K562 (cell line): ENCODE measurements around the gene UTP25.

Experiments used
- BHLHE40 ChIP-seq: IDR thresholded peaks from 2 replicates; pipeline ENCODE4 v1.6.1; 2011; ENCODE audit warnings: low read length, improper control_type of control experiment
- FOXJ3 ChIP-seq: sonication (generic); formaldehyde crosslinking; IDR thresholded peaks from 2 replicates; pipeline ENCODE4 v1.4.0; 2020; ENCODE audit warnings: mild to moderate bottlenecking, missing genetic modification reagents
- GABPA ChIP-seq: fragments of 200-800 bp; sonication (Bioruptor generic); conservative IDR thresholded peaks from 2 replicates; pipeline ENCODE4 v1.6.1; 2016; ENCODE audit warnings: low read depth, missing genetic modification characterization, missing compliant biosample characterization
- HDAC3 ChIP-seq: fragments of 450-650 bp; IDR thresholded peaks from 2 replicates; pipeline ENCODE4 v1.6.1; 2018; ENCODE audit warnings: borderline replicate concordance, mild to moderate bottlenecking, moderate library complexity; ENCODE audit not compliant: partially characterized antibody
- IRF2 ChIP-seq: sonication (generic); formaldehyde crosslinking; IDR thresholded peaks from 2 replicates; pipeline ENCODE4 v1.8.1; 2022; ENCODE audit warnings: mild to moderate bottlenecking, missing genetic modification reagents
- MAFK ChIP-seq: IDR thresholded peaks from 2 replicates; pipeline ENCODE4 v1.6.1; 2011; ENCODE audit warnings: low read length, improper control_type of control experiment
- MAZ ChIP-seq, 2 experiments: fragments of 450-650 bp in 1 of 2; sonication (generic) in 1 of 2; formaldehyde crosslinking; IDR thresholded peaks in 1 of 2; conservative IDR thresholded peaks in 1 of 2; 2 replicates each; pipeline versions ENCODE4 v1.4.0 to v1.5.0; 2020; ENCODE audit warnings: mild to moderate bottlenecking in 1 of 2, missing genetic modification reagents in 1 of 2
- NR2F6 ChIP-seq: fragments of 450-650 bp; formaldehyde crosslinking; IDR thresholded peaks from 2 replicates; pipeline ENCODE4 v1.4.0; 2020; ENCODE audit warnings: mild to moderate bottlenecking
- POLR2A ChIP-seq: fragments of 450-650 bp; conservative IDR thresholded peaks from 2 replicates; pipeline ENCODE4 v1.6.1; 2016
- POLR2AphosphoS5 ChIP-seq: IDR thresholded peaks from 2 replicates; pipeline ENCODE4 v1.6.1; 2011; ENCODE audit warnings: mild to moderate bottlenecking, low read depth, low read length, moderate library complexity; ENCODE audit not compliant: control insufficient read depth, insufficient read depth
- TRIM28 ChIP-seq: fragments of 450-650 bp; IDR thresholded peaks from 2 replicates; pipeline ENCODE4 v1.6.1; 2017
- TF ChIP-seq, protein P1 (sequence below), 3 experiments: IDR thresholded peaks in 2 of 3; conservative IDR thresholded peaks in 1 of 3; 2 replicates each; pipeline ENCODE4 v1.5.1; 2011 to 2012; ENCODE audit warnings: low read length in 3 of 3, mild to moderate bottlenecking in 3 of 3, control low read depth in 2 of 3, improper control_type of control experiment in 1 of 3, inconsistent platforms in 1 of 3, low read depth in 1 of 3, mixed read lengths in 1 of 3, moderate library complexity in 1 of 3; ENCODE audit not compliant: insufficient read depth in 2 of 3

DNA sequence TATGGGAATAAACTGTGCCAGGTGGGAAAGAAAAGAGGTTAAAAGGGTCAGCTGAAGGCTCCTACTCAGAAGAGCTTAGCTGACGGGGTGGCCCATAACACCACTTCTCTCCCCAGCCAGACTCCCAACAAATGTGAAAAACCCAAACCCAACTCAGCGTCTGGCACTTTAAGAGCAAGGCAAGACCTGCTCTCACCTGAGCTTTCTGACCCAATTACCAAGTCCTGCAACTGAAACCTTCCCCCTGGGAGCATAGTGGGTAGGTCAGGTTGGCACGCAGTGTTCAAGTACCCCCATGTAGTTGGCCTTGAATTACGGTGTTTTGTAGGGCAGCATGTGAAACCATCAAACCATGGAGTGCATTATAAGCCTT lies 25.0 kb upstream of the UTP25 start:
- TF ChIP-seq IRF2 (CRISPR knock-in tag) (no peak), MAFK (no peak), FOXJ3 (no peak), NR2F6 (CRISPR knock-in tag) (no peak), HDAC3 (no peak), TRIM28 (no peak), POLR2A (no peak), MAZ (CRISPR knock-in tag; conservative IDR thresholded peaks at IDR 0.05 in 1 of 2, IDR thresholded peaks at IDR 0.05 in 1 of 2) (no peak), POLR2AphosphoS5 (no peak), BHLHE40 (no peak), GABPA (no peak)
- TF ChIP-seq, protein P1, sequence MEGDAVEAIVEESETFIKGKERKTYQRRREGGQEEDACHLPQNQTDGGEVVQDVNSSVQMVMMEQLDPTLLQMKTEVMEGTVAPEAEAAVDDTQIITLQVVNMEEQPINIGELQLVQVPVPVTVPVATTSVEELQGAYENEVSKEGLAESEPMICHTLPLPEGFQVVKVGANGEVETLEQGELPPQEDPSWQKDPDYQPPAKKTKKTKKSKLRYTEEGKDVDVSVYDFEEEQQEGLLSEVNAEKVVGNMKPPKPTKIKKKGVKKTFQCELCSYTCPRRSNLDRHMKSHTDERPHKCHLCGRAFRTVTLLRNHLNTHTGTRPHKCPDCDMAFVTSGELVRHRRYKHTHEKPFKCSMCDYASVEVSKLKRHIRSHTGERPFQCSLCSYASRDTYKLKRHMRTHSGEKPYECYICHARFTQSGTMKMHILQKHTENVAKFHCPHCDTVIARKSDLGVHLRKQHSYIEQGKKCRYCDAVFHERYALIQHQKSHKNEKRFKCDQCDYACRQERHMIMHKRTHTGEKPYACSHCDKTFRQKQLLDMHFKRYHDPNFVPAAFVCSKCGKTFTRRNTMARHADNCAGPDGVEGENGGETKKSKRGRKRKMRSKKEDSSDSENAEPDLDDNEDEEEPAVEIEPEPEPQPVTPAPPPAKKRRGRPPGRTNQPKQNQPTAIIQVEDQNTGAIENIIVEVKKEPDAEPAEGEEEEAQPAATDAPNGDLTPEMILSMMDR (IDR thresholded peaks at IDR 0.05 in 2 of 3, conservative IDR thresholded peaks at IDR 0.05 in 1 of 3; ENCODE audit: insufficient read depth in 2 of 3, low read depth in 1 of 3, low read length in 3 of 3): no peak
